HepG2 (cell line): ENCODE results near the gene MYL11. TPM values are rescaled to one million over a fixed set of nuclear protein-coding genes. Genes with fewer than 3 reads are reported as not detected.

Experiments used
- ATAC-seq: fragments of 200-7000 bp; cut with Tn5 transposase; 3 replicates; pipeline ENCODE4 v1.9.1; 2020; ENCODE audit warnings: mild to moderate bottlenecking, moderate library complexity
- BruUV-seq: library from RNA; stranded (reverse); fragments of 400-500 nt; replicated peaks from 2 replicates; lab custom pipeline; 2021; lab: Mats Ljungman, UMichigan
- CTCF ChIA-PET: fragments of 300-600 bp; formaldehyde crosslinking; extraction: SDS; loops from one replicate; lab custom pipeline; 2021; ENCODE audit warnings: low total read pairs, inconsistent platforms, low intra/inter-chr PET ratio; lab: Yijun Ruan, JAX
- POLR2A ChIA-PET: fragments of 350-600 bp; sonication (Branson Sonifier 250); formaldehyde crosslinking; loops from one replicate; lab custom pipeline; 2020; ENCODE audit warnings: antibody characterized with exemption, inconsistent platforms; lab: Yijun Ruan, JAX
- DNase-seq: peaks from one replicate; pipeline ENCODE4 v3.0.0-alpha.2; 2015; ENCODE audit warnings: low spot score
- FAIRE-seq: peaks from 3 replicates; lab custom pipeline; 2011; peaks lifted over from hg19 to GRCh38; lab: Jason Lieb, UNC
- H2AFZ ChIP-seq: one replicate; pipeline ENCODE4 v1.6.1; 2011; ENCODE audit warnings: low read length, inconsistent platforms
- H3K27ac ChIP-seq: fragments of 300-600 bp; 3 replicates; pipeline ENCODE4 v1.8.0; 2011; ENCODE audit warnings: mixed run types, mild to moderate bottlenecking, mixed read lengths, low read length, inconsistent platforms; ENCODE audit not compliant: insufficient read depth; ENCODE audit errors: extremely low read length
- H3K27me3 ChIP-seq, 2 experiments: fragments of 200-600 bp in 1 of 2; 2 replicates in 1 of 2; 3 replicates in 1 of 2; pipeline versions ENCODE4 v1.6.0 to v1.8.0; 2011; ENCODE audit warnings: low read length in 2 of 2, mild to moderate bottlenecking in 2 of 2, moderate library complexity in 2 of 2, inconsistent platforms in 1 of 2; ENCODE audit not compliant: insufficient read depth in 2 of 2, control insufficient read depth in 1 of 2
- H3K36me3 ChIP-seq, 2 experiments: fragments of 200-600 bp in 1 of 2; replicated peaks in 1 of 2; 2 replicates in 1 of 2; 3 replicates in 1 of 2; pipeline versions ENCODE4 v1.5.1 to v1.8.0; 2011; ENCODE audit warnings: low read length in 2 of 2, inconsistent platforms in 1 of 2; ENCODE audit not compliant: insufficient read depth in 2 of 2, control insufficient read depth in 1 of 2
- H3K4me1 ChIP-seq: 2 replicates; pipeline ENCODE4 v1.5.1; 2012; ENCODE audit warnings: low read length, inconsistent platforms; ENCODE audit not compliant: insufficient read depth
- H3K4me2 ChIP-seq: 2 replicates; pipeline ENCODE4 v1.6.0; 2011; ENCODE audit warnings: low read depth, low read length, inconsistent platforms
- H3K4me3 ChIP-seq, 3 experiments: fragments of 200-600 bp in 1 of 3; sonication (generic), shearing (Covaris generic) in 1 of 3; replicated peaks in 1 of 3; 2 replicates each; pipeline ENCODE4 v1.5.1; 2011 to 2016; ENCODE audit warnings: low read length in 3 of 3, inconsistent platforms in 2 of 3, low read depth in 2 of 3, mild to moderate bottlenecking in 2 of 3, control low read depth in 1 of 3, mixed read lengths in 1 of 3; ENCODE audit not compliant: insufficient read depth in 1 of 3
- H3K79me2 ChIP-seq: one replicate; pipeline ENCODE4 v1.6.1; 2011; ENCODE audit warnings: low read length, inconsistent platforms; ENCODE audit not compliant: insufficient read depth
- H3K9ac ChIP-seq: 2 replicates; pipeline ENCODE4 v1.6.0; 2011; ENCODE audit warnings: mild to moderate bottlenecking, low read depth, low read length, inconsistent platforms; ENCODE audit not compliant: insufficient read depth
- H3K9me3 ChIP-seq: 2 replicates; pipeline ENCODE4 v1.5.1; 2012; ENCODE audit warnings: mild to moderate bottlenecking, low read length
- H4K20me1 ChIP-seq: 2 replicates; pipeline ENCODE4 v1.6.0; 2011; ENCODE audit warnings: inconsistent platforms, mild to moderate bottlenecking, low read length, moderate library complexity; ENCODE audit not compliant: insufficient read depth
- AKAP8 ChIP-seq: sonication (generic); formaldehyde crosslinking; IDR thresholded peaks from 2 replicates; pipeline ENCODE4 v1.5.1; 2020; ENCODE audit warnings: mild to moderate bottlenecking, missing genetic modification reagents
- MED13 ChIP-seq: sonication (generic); formaldehyde crosslinking; IDR thresholded peaks from 2 replicates; pipeline ENCODE4 v1.5.0; 2020; ENCODE audit warnings: missing genetic modification reagents
- NR2F2 ChIP-seq: IDR thresholded peaks from 2 replicates; pipeline ENCODE4 v1.6.1; 2012; ENCODE audit warnings: low read depth, inconsistent platforms, borderline replicate concordance
- RBFOX2 ChIP-seq: fragments of 200-400 bp; formaldehyde crosslinking; IDR thresholded peaks from 2 replicates; pipeline ENCODE4 v1.6.1; 2017; ENCODE audit warnings: low read depth, mild to moderate bottlenecking, low read length
- SMAD3 ChIP-seq: sonication (generic); formaldehyde crosslinking; IDR thresholded peaks from 2 replicates; pipeline ENCODE4 v1.4.0; 2020; ENCODE audit warnings: missing genetic modification reagents
- ZNF337 ChIP-seq: sonication (generic); formaldehyde crosslinking; IDR thresholded peaks from 2 replicates; pipeline ENCODE4 v1.5.1; 2020; ENCODE audit warnings: missing genetic modification reagents, low read depth, mild to moderate bottlenecking, borderline replicate concordance
- ZNF776 ChIP-seq: sonication (generic); formaldehyde crosslinking; IDR thresholded peaks from 2 replicates; pipeline ENCODE4 v1.4.0; 2020; ENCODE audit warnings: mild to moderate bottlenecking, missing genetic modification reagents
- WGBS: methylation state at CpG from one replicate; pipeline ENCODE4 v1.1.6; 2017; ENCODE audit warnings: low lambda C conversion rate; 5-methylcytosine and 5-hydroxymethylcytosine counted together
- in situ Hi-C: cut with HindIII; loops from 2 replicates; pipeline ENCODE4 v1.10.0; 2017; ENCODE audit warnings: low pct_unique_long_range_greater_than_20kb; ENCODE audit not compliant: extremely low pct_ligation_motif_present
- intact Hi-C: fragments of 100-400 bp; cut with micrococcal nuclease; formaldehyde crosslinking; loops from one replicate; pipeline ENCODE4 v1.10.0; 2022; ENCODE audit not compliant: unreplicated experiment
- polyA plus RNA-seq, 8 experiments: library from polyadenylated mRNA; depleted of rRNA in 3 of 8; stranded (reverse) in 7 of 8; unstranded in 1 of 8; fragments of >200 nt; fragmentation: Illumina TruSeq in 4 of 8; extraction: Trizol in 4 of 8; gene quantifications; 2 replicates each; pipeline versions ENCODE4 v1.2.1 to v1.2.3, GENCODE V29; 2011 to 2016; ENCODE audit warnings: low read depth in 4 of 8, missing spikeins in 1 of 8, mixed read lengths in 1 of 8; ENCODE audit not compliant: insufficient read depth in 1 of 8
- total RNA-seq, 5 experiments: library from RNA; depleted of rRNA; stranded (reverse); fragments of >200 nt; fragmentation: Illumina TruSeq; extraction: Trizol; gene quantifications; 2 replicates each; pipeline ENCODE4 v1.2.3, GENCODE V29; 2016; ENCODE audit warnings: low read depth in 1 of 5
- TF ChIP-seq, protein P1 (sequence below): sonication (generic); formaldehyde crosslinking; IDR thresholded peaks from 2 replicates; pipeline ENCODE4 v1.5.1; 2020; ENCODE audit warnings: mild to moderate bottlenecking, missing genetic modification reagents, moderate library complexity
- TF ChIP-seq, protein P2 (sequence below): sonication (generic); formaldehyde crosslinking; IDR thresholded peaks from 2 replicates; pipeline ENCODE4 v1.8.1; 2023; ENCODE audit warnings: missing genetic modification reagents, mild to moderate bottlenecking, borderline replicate concordance
- TF ChIP-seq, protein P3 (sequence below): sonication (generic); formaldehyde crosslinking; IDR thresholded peaks from 2 replicates; pipeline ENCODE4 v1.4.0; 2020; ENCODE audit warnings: missing genetic modification reagents
- TF ChIP-seq, protein P4 (sequence below): sonication (generic); formaldehyde crosslinking; IDR thresholded peaks from 2 replicates; pipeline ENCODE4 v1.9.0; 2022; ENCODE audit warnings: missing genetic modification reagents, mild to moderate bottlenecking, borderline replicate concordance

MYL11 gene
- total and polyA plus RNA-seq, 2 of the 13 experiments (the other 11 are each of a cell fraction or from before 2014, with no cell fraction given): not detected

DNA sequence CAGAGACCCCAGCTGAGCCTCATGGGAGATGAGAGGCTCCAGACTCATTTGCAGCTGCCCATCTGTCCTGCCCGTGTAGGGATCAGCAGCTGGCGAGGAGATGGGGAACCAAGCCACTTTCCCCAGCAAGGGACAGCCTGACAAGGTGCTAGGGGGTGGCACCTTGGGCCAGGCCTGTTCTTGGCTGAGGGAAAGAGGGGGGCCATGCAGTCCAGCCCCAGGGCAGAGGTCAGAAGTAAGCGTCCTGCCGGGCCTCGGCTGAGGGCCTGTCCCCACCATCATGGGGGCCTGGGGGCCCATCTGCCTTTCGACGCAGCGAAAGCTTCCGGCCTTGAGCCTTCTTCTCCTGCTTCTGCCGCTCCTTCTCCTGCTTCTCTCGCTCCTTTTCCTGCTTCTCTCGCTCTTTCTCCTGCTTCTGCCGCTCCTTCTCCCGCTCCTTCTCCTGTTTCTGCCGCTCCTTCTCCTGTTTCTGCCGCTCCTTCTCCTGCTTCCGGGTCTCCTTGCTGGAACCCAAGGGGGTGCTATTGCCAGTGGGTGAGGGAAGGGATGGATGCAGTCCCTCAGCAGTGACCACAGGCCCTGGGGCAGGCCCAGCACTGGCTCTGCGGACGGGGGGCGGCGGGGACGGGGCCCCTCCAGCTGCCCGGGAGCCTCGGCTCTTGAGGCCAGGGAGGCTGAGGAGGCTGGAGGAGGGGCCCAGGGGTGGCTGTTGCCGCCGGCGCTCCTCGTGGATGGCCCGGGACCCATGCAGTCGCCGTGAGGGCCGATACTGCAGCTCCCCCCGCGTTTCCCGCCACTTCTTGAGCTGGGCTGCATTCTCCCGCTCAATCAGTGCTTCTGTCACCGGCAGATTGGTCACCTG, 16.7 kb upstream of the MYL11 start:
- ATAC-seq: no peak
- Histone ChIP-seq H3K36me3 (peaks cover 12 to 40% of the 10 kb centered on the region in 2 experiments), H3K9ac (no peak overlapping the region; the same call in 1 of the 2 replicates), H4K20me1 (no peaks in the 10 kb centered on the region), H3K4me1 (peaks cover 43% of the 10 kb centered on the region), H3K79me2 (peaks cover 26% of the 10 kb centered on the region), H2AFZ (no peak overlapping the region), H3K27ac (peak overlapping the region; percentile 5), H3K4me3 (no peak overlapping the region), H3K9me3 (no peaks in the 10 kb centered on the region), H3K27me3 (no peaks in the 10 kb centered on the region; a peak in 1 of 5 replicates), H3K4me2 (0 out of 2 replicates have a peak overlapping the region, but pooled peaks have one; percentile 95)
- in situ Hi-C loops (loop anchor here (10.0 kb wide), 1 partner anchor 257 kb away; the partner anchor contains the start of gene ZNF689), intact Hi-C loops (no loop called here)
- ChIA-PET CTCF (no interaction called here), POLR2A (interaction anchor here (1.7 to 6.7 kb wide), 2 partner anchors 12 to 52 kb away, joined by 4 to 94 read pairs; partner anchors contain the start of gene TBC1D10B)
- no TSS peak for BruUV-seq
- 92% methylated on average over 37 of the region's 37 CpGs for WGBS
- no peak for DNase-seq
- FAIRE-seq: no peak
- TF ChIP-seq, protein P1, sequence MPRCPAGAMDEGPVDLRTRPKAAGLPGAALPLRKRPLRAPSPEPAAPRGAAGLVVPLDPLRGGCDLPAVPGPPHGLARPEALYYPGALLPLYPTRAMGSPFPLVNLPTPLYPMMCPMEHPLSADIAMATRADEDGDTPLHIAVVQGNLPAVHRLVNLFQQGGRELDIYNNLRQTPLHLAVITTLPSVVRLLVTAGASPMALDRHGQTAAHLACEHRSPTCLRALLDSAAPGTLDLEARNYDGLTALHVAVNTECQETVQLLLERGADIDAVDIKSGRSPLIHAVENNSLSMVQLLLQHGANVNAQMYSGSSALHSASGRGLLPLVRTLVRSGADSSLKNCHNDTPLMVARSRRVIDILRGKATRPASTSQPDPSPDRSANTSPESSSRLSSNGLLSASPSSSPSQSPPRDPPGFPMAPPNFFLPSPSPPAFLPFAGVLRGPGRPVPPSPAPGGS (CRISPR knock-in tag): no peak
- TF ChIP-seq ZNF337 (CRISPR knock-in tag) (no peak), NR2F2 (no peak), AKAP8 (CRISPR knock-in tag) (0 out of 2 replicates have a peak, but pooled peaks have one; percentile 3), MED13 (CRISPR knock-in tag) (no peak), RBFOX2 (peak; percentile 55), SMAD3 (CRISPR knock-in tag) (no peak), ZNF776 (CRISPR knock-in tag) (0 out of 2 replicates have a peak, but pooled peaks have one; percentile 24)
- TF ChIP-seq, protein P2, sequence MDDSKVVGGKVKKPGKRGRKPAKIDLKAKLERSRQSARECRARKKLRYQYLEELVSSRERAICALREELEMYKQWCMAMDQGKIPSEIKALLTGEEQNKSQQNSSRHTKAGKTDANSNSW (CRISPR knock-in tag): no peak
- TF ChIP-seq, protein P3, sequence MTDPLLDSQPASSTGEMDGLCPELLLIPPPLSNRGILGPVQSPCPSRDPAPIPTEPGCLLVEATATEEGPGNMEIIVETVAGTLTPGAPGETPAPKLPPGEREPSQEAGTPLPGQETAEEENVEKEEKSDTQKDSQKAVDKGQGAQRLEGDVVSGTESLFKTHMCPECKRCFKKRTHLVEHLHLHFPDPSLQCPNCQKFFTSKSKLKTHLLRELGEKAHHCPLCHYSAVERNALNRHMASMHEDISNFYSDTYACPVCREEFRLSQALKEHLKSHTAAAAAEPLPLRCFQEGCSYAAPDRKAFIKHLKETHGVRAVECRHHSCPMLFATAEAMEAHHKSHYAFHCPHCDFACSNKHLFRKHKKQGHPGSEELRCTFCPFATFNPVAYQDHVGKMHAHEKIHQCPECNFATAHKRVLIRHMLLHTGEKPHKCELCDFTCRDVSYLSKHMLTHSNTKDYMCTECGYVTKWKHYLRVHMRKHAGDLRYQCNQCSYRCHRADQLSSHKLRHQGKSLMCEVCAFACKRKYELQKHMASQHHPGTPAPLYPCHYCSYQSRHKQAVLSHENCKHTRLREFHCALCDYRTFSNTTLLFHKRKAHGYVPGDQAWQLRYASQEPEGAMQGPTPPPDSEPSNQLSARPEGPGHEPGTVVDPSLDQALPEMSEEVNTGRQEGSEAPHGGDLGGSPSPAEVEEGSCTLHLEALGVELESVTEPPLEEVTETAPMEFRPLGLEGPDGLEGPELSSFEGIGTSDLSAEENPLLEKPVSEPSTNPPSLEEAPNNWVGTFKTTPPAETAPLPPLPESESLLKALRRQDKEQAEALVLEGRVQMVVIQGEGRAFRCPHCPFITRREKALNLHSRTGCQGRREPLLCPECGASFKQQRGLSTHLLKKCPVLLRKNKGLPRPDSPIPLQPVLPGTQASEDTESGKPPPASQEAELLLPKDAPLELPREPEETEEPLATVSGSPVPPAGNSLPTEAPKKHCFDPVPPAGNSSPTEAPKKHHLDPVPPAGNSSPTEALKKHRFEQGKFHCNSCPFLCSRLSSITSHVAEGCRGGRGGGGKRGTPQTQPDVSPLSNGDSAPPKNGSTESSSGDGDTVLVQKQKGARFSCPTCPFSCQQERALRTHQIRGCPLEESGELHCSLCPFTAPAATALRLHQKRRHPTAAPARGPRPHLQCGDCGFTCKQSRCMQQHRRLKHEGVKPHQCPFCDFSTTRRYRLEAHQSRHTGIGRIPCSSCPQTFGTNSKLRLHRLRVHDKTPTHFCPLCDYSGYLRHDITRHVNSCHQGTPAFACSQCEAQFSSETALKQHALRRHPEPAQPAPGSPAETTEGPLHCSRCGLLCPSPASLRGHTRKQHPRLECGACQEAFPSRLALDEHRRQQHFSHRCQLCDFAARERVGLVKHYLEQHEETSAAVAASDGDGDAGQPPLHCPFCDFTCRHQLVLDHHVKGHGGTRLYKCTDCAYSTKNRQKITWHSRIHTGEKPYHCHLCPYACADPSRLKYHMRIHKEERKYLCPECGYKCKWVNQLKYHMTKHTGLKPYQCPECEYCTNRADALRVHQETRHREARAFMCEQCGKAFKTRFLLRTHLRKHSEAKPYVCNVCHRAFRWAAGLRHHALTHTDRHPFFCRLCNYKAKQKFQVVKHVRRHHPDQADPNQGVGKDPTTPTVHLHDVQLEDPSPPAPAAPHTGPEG (CRISPR knock-in tag): no peak
- TF ChIP-seq, protein P4, sequence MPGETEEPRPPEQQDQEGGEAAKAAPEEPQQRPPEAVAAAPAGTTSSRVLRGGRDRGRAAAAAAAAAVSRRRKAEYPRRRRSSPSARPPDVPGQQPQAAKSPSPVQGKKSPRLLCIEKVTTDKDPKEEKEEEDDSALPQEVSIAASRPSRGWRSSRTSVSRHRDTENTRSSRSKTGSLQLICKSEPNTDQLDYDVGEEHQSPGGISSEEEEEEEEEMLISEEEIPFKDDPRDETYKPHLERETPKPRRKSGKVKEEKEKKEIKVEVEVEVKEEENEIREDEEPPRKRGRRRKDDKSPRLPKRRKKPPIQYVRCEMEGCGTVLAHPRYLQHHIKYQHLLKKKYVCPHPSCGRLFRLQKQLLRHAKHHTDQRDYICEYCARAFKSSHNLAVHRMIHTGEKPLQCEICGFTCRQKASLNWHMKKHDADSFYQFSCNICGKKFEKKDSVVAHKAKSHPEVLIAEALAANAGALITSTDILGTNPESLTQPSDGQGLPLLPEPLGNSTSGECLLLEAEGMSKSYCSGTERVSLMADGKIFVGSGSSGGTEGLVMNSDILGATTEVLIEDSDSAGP: no peak
